Activated CD8-positive, alpha-beta memory T cell treated with anti-CD3 and anti-CD28 coated beads for 36 hours (primary cell): Measurements from ENCODE around the gene WWTR1. TPM values are rescaled to one million over a fixed set of nuclear protein-coding genes. Genes with fewer than 3 reads are reported as not detected.

Experiments
- CTCF ChIA-PET: fragments of 350-600 bp; sonication (Branson Sonifier 250); formaldehyde crosslinking; loops from one replicate; lab custom pipeline; 2021; ENCODE audit warnings: antibody characterized with exemption; lab: Charles Lee
- POLR2A ChIA-PET: fragments of 350-600 bp; sonication (Branson Sonifier 250); formaldehyde crosslinking; loops from one replicate; lab custom pipeline; 2021; ENCODE audit warnings: antibody characterized with exemption; lab: Charles Lee
- total RNA-seq, 2 experiments: library from RNA; stranded (reverse); gene quantifications; one replicate each; pipeline ENCODE4 v1.2.3, GENCODE V29; 2021

The WWTR1 gene
- total RNA-seq, 2 experiments from 2014 or later, result 1.2 to 1.7 TPM

DNA sequence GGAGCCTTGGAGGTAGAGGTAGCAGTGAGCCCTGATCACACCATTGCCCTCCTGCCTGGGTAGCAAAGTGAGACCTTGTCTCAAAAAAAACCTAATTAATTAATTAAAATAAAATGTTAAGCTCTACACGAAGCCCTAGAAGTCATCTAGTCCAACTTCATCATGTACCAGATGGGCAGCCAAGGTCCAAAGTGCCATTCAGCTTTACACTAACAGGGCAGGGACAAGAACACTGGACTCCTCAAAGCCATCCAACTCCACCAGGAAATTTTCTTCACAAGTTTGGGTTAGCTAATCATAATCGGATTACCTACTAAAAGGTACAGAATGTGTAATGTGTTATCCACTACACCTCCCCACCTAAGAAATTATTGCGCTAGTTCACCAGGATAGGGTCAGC is 48.8 kb downstream of the WWTR1 start:
- CTCF ChIA-PET, result no interaction called here

DNA sequence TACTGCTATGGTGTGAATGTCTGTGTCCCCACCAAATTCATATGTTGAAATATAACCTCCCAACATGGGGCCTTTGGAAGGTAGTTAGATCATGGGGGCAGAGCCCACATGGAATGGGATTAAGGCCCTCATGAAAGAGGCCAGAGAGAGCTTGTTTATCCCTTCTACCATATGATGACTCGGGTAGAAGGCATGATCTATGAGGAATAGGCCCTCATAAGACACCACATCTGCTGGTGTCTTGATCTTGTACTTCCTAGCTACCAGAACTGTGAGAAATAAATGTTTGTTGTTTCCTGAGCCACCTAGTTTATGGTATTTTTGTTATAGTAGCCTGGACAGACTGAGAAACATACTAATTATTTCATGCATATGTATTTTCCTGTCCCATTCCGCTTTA is 51.9 kb downstream of the WWTR1 start:
- POLR2A ChIA-PET, result no interaction called here
- CTCF ChIA-PET, result interaction anchor here (0.5 to 0.6 kb wide), 2 partner anchors 40 to 42 kb away, joined by 3 to 4 read pairs; no protein-coding TSS in a partner anchor

More for the DNA sequence above, 48.8 kb downstream of the WWTR1 start:
- POLR2A ChIA-PET, result no interaction called here

DNA sequence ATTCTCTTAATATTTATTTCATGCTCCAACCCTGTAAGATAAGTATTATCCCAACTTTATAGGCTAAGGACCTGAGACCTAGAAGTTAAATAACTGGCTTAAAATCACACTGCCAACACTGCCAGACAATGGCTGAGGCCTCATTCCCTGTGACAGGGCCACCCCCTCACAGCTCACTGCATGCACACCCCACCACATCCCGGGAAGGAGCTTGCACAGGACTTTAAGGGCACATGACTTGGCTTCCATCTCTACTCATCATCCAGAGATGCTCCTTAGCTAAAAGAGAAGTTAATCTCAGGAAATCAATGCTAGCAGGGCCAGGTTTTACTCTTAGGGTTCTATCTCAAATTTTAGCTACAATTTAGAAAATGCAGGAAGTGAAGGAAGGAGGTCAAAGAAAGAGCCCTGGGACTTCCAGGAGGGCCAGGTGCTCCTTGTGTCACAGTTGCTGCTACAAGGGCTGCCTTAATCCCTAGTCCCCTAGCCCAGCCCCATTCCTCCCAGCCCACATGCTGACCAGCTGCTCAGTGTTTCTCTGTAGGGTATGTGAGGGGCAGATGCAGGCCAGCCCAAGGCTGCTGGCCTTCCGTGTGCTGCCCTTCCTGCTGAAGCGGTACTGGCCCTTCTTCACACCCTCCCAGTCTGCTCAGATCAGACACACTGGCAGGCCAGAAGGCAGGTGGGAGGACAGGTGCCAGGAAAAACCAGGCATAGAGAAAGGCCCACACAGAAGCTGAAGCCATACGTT is 53.5 kb downstream of the WWTR1 start:
- ChIA-PET CTCF (no interaction called here), POLR2A (no interaction called here)

DNA sequence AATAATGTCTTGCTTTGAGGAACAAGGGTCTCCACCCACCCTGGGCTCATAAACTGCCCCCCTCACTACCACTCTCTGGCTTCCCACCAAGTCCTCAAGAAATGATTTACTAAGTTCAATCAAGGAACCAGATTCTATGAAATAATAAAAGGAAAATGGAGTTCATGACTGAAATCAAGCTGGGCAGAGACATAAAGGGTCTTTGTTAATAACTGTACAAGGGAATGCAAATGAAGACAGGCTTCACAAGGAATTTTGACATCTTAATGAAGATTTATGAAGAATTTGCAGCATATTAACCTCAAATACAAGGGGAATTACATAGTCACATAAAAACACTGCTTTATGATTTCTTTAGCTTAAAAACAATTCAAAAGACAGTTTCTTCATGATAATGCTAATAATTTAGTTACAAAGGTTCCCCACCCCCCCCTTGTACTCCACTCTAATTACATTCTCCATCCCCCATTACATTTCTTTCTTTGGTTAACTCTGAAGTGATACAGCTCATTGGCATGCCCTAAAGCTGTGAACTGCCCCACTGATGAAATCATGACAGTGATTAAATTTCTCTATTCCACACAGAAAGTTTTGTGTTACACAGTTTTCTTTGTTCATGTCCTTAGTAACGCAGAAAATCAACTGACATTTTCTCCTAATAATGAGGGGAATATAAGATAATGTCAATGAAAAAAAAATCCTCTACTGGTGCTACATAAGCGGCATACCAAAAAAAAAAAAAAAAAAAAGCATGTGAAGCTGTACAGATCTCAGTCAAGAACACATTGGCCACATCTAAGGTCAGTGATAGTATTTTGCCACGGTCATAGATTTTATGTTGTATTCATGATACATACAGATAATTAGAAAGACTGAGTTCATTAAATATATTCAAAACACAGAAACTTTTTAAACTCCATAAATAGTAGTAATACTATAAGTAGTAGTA is 54.4 kb downstream of the WWTR1 start:
- POLR2A ChIA-PET, result no interaction called here
- CTCF ChIA-PET, result interaction anchor here (0.7 kb wide), 1 partner anchor 104 kb away, joined by 4 read pairs; no protein-coding TSS in a partner anchor

DNA sequence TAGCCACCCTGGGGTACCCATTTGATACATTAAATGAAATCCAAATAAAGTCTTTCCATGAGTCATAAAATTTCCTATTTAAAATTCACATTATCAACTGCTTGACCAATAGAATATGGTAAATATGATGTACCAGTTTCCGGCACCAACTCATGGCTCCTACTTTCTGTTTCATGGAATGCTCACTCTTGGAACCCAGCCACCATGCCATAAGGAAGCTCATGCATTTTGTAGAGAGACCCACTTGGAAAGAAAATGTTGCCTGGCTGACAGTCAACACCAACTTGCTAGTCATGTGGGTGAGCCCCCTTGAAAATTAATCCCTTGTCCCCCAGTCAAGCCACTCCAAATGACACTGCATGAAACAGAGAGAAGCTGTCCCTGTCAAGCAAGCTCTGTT is 57.2 kb downstream of the WWTR1 start:
- POLR2A ChIA-PET, result no interaction called here
- CTCF ChIA-PET, result no interaction called here

DNA sequence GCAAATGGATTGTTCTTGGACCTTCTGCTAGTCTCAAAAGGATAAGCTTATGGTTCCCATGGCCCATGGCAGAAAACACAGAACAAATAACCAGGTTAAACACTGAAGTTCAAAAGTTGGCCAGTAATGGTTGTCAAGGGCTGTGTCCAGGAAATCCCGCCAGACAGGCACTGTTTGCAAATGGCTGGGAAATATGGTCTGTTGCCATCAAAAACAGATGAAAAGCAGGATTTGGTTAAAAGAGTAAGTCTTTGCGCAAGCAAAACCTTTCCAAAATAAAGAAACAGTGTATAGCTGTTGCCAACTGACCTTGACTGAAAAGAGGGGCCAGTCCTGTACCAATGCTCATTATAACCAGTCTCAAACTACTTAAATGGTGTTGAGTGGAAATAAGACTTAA is 58.6 kb downstream of the WWTR1 start:
- ChIA-PET POLR2A (no interaction called here), CTCF (no interaction called here)

DNA sequence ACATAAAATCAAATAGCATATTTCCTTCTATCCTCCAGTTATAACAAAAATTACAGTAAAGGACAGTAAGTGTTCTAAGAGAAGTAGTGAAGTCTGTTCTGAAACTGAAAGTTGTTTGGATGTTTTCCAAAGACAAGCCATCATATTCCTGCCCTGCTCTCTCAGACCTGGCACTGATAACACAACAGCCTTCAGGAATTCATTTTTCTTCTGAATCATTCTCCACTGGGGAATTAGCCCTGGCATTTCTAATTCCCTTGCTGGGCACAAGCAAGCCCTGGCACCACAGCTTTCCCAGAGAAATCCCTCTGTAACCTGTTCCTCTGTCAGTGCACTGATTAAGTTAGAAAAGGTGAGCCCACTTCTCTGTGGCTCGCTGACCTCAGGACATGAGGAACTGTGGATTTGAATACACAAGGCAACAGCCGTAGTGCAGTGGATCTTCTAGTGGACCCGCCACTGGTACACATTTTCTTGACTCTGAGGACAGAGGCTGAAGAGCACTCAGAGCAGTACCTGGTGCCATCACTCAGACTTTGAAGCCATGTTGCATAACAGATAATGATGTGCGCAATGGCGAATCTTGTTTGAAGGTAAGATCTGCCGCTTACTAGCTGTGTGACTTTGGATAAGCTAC is 61.6 kb downstream of the WWTR1 start:
- CTCF ChIA-PET, result no interaction called here
- POLR2A ChIA-PET, result no interaction called here

DNA sequence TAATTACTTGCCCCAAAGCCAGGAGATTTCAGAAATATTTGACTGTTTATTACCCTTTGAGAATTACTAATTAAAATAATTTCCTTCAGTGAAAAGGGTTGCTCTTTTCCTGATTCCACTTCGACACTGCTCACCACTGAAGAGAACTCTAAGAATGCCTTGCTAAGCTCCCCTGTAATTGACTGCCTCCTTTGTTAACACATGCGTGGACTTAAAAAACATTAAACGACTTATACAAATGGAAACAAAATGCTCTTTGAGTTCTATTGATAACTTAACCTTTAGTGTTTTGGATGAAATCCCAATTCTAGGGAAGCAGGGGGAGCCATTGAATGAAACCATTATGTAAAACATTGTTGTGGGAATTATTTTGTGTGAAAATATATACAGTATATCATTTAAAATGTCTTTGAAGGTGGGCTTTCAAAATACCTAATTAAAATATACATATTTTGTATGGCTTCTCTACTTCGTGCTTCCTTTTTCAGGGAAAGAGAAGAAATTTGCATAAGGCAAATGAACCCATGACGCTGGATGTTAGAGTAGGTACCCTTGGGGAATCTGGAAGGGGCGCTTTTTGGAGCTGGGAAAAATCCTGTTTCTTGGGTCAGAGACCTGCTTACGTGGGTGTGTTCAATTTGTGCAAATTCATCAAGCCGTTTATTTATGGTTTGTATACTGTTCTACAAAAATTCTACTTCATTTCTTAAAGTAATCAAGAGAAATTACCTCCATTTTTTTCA is 64.2 kb downstream of the WWTR1 start:
- CTCF ChIA-PET, result no interaction called here
- POLR2A ChIA-PET, result no interaction called here

DNA sequence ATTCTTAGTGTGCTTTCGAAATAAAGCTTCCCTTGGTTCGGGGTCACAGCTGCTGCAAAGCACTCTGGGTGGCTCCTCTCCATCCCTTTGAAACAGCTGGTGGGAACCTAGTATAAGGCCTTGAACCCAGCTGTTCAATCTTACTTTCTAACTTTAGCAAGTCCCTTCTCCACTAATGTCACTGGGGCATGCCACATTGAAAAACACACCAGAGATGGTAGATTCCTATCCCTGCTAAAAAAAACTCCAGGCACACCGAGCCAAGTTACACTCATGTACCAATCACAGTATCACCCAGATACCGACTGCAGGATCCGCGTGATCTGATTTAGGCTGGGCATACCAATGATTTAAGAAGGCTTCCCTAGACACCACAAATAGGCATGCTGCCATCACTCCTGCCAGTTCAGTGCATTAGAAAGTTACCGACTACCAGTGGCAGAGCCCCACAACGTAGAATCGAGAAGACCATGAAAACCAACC is 65.0 kb downstream of the WWTR1 start:
- CTCF ChIA-PET, result no interaction called here
- POLR2A ChIA-PET, result no interaction called here

DNA sequence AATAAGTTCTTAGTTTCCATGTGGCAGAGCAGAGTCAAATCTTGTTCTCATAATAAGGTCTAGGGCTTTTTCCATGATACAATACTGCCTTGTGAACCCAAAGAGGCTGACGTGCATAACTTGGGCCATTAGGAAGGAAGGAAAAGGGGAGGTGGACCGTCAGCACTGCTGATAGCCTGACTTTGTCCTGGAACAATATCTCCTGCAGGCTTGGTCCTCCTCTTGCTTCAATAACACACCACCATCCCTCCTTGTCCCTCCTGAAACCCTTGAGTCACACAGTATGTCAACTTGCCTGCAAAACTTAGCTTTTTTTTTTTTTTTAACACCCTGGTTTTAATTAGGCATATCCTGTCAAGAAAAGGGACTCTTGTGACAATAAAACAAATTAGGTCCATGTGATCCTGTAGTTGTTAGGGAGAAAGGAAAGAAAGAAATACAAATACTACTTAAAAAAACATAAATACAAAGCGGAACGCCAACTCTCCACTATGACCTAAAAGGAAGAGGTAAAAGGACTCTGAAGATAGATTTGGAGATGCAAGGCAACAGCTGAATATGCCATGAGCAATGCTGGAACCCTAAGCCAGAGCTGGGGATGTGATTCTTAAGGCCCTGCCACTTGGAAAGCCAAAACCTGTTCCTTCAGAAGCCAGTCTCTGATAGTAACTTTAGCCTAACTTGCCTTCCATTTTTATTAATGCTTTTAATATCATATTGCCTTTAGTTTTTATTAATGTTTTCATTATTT is 67.0 kb downstream of the WWTR1 start:
- POLR2A ChIA-PET, result no interaction called here

DNA sequence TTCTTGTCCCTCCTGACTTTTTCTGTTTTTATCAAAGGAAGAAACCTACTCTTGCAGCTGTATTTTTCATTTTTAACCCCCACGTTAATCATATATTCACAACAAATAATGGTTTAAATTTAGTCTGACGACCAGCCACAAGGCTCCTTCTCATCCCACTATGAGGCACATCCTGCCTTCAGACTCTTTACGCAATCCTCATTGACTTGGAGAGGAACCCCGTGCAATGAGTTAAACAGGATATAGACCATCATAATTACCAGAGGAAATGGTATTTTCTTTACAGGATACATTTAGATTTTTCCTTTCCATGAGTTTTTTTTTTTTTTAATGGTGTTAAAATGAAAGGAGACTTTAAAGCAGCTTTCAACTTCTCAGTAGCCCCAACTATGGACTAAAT is 68.5 kb downstream of the WWTR1 start:
- CTCF ChIA-PET, result no interaction called here
- POLR2A ChIA-PET, result no interaction called here

More for the DNA sequence above, 67.0 kb downstream of the WWTR1 start:
- CTCF ChIA-PET, result no interaction called here

DNA sequence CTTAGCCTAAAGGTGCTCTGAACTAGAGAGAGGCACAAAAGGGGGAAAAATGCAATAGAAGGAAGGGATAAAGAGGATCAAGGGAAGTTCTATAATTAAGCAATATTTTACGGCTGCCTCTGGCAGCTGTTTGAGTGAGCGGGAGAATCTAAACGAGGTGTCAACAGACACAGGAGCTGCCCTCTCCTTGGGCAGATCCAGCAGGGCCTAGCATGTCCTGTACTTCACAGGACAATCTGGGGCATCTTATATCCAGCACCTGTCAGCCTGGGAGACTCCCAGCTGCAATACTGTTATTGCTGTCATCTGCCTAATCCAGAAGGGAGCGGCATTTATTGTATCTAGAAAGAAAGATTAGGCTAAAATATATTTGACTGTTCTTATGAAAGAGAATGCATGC is 68.9 kb downstream of the WWTR1 start:
- CTCF ChIA-PET, result no interaction called here
- POLR2A ChIA-PET, result no interaction called here

DNA sequence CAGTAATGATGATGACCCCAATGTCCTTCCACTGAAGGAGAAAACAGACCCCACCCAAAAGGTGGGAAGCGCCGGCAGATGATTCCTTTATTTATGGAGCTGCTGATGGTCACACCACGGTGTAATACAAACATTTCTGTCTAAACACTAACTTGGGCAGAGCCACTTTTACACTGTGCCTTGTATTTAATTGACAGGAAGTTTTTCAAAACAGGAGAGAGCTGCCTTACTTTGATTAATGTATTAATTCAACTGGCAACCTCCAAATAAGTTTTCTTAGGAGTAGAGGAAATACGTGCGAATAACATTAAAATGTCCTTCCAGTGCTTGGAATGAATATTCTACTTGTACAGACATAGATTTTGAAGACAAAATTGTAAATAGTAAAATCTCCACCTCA is 70.4 kb downstream of the WWTR1 start:
- ChIA-PET POLR2A (interaction anchor here (0.6 kb wide), 1 partner anchor 164 kb away, joined by 4 read pairs; no protein-coding TSS in a partner anchor), CTCF (interaction anchor here (0.6 kb wide), 1 partner anchor 184 kb away, joined by 3 read pairs; no protein-coding TSS in a partner anchor)

DNA sequence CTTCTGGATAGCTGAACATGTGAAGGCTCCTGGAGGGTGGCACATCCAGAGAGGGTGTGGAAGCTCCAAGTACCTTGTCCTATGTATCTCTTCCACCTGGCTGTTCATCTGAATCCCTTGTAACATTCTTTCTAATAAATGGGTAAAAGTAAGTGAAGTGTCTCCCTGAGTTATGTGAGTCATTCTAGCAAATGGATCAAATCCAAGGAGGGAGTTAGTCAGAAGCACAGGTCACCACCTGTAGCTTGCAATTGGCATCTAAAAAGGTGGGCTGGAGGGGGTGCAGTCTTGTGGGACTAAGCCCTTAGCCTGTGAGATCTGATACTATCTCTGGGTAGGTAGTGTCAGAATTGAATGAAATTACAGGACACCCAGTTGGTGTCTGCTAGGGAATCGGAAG is 71.0 kb downstream of the WWTR1 start:
- ChIA-PET POLR2A (no interaction called here), CTCF (no interaction called here)

DNA sequence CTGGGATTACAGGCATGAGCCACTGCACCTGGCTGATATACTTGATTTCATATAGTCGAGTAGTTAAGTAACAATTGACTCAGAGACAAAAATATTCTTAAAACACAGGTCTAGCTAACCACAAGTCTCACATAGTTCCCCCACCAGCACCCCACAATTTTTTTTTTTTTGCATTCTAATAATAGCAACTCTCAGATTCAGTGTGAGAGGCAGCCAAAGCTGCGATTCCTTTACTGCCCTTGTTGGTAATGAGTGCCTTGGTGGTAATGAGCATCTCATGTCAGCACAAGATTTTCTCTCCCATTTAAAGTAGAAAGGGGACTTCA is 72.5 kb downstream of the WWTR1 start:
- CTCF ChIA-PET, result interaction anchor here (0.7 kb wide), 1 partner anchor 52 kb away, joined by 3 read pairs; no protein-coding TSS in a partner anchor

DNA sequence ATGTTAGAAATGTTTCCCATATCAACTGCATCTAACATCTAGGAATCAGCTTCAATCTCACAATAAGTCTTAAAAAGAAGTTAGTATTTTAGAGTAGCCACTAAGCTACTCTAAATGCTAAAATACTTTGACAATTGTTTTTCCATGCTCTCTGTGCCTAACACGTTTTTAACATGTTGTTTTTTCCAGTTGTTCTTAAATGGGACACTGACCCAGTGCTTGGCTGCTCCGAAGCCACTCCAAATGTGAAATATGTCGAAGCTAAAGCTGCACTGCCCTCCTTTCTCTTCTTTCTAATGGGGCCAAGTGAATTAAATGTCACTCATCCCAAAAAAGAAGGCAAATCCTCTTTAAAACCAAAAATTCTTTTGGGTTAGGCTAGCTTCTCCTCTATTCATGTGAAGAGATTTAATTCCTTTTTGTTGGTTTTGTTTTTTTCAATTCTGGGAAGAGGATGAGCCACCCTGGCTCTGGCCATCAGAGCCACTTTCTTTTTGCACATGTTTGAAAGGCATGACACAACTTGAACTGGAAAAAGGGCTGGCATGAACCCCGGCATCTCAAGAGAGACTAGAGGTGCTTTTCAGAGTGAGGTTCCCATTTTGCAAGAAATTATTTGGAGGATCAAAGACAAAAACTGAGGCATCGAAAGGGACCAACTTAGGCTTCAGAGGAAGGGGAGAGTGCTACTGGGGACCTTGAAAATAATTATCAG is 73.7 kb downstream of the WWTR1 start:
- ChIA-PET CTCF (no interaction called here), POLR2A (no interaction called here)

More for the DNA sequence above, 72.5 kb downstream of the WWTR1 start:
- POLR2A ChIA-PET, result interaction anchor here (0.6 to 0.7 kb wide), 2 partner anchors 36 to 78 kb away, joined by 3 to 9 read pairs; no protein-coding TSS in a partner anchor

DNA sequence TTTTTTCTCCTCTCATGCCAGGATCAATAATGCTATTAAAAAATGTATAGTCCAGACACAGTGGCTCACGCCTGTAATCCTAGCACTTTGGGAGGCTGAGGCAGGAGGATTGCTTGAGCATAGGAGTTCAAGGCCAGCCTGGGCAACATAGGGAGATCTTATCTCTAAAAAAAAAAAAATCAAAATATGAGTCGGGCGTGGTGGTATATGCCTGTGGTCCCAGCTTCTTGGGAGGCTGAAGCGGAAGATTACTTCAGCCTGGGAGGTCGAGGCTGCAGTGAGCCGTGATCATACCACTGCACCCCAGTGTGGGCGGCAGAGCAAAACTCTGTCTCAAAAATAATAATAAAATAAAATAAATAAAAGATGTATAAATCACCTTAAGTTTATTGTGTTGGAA is 75.4 kb downstream of the WWTR1 start:
- POLR2A ChIA-PET, result no interaction called here
- CTCF ChIA-PET, result no interaction called here
